Pancreas (tissue), 10 donors: ENCODE data around the gene PKLR. TPM values are rescaled to one million over a fixed set of nuclear protein-coding genes. Genes with fewer than 3 reads are reported as not detected.

ENCODE experiments used
- ATAC-seq, 4 donors: fragments of 200-7000 bp; cut with Tn5 transposase; one replicate each; pipeline versions ENCODE4 v1.8.0 to v1.9.1; 2020; ENCODE audit warnings: mild to moderate bottlenecking in 4 of 4, moderate library complexity in 4 of 4
- DNase-seq, 6 donors: peaks; one replicate each; pipeline ENCODE4 v3.0.0-alpha.2; 2020
- FAIRE-seq: peaks from 2 replicates; lab custom pipeline; 2012; peaks lifted over from hg19 to GRCh38; lab: Jason Lieb, UNC
- H3K27ac ChIP-seq, 4 donors: fragments of 200-600 bp; sonication (generic); 1 replicate in 3 of 4; 2 replicates in 1 of 4; pipeline versions ENCODE4 v1.5.0 to v1.8.0; 2020
- H3K27me3 ChIP-seq, 4 donors: fragments of 200-600 bp; one replicate each; pipeline ENCODE4 v1.8.0; 2021
- H3K36me3 ChIP-seq, 3 donors: fragments of 200-600 bp; sonication (generic) in 1 of 3; one replicate each; pipeline versions ENCODE4 v1.5.0 to v1.8.0; 2020 to 2021
- H3K4me1 ChIP-seq, 3 donors: fragments of 200-600 bp; one replicate each; pipeline ENCODE4 v1.8.0; 2021
- H3K4me3 ChIP-seq, 4 donors: fragments of 200-600 bp; sonication (generic) in 2 of 4; one replicate each; pipeline versions ENCODE4 v1.5.0 to v1.8.0; 2020 to 2021
- H3K9me3 ChIP-seq, 4 donors: fragments of 200-600 bp; one replicate each; pipeline ENCODE4 v1.8.0; 2021
- WGBS, 2 donors: extraction: QIAGEN DNeasy Blood & Tissue Kit; methylation state at CpG; one replicate each; pipeline ENCODE4 v1.1.7; 2013; 5-methylcytosine and 5-hydroxymethylcytosine counted together
- intact Hi-C, 3 donors: fragments of 100-400 bp; cut with DNase I; formaldehyde crosslinking; loops; one replicate each; pipeline versions ENCODE4 v1.11.1 to v1.14.2; 2022
- polyA plus RNA-seq, 2 donors: library from polyadenylated mRNA; stranded (reverse); fragments of 200-250 nt; gene quantifications; one replicate each; pipeline ENCODE4 v1.2.3, GENCODE V29; 2013
- total RNA-seq, 6 donors: library from RNA; stranded (reverse); fragmentation: NEBNext Ultra II Directional in 4 of 6; extraction: Animal tissue kit (Norgen Biotek cat#: 25700) in 4 of 6; gene quantifications; one replicate each; pipeline versions ENCODE4 v1.2.1 to v1.2.4, GENCODE V29; 2021 to 2023
- TF ChIP-seq, protein P1 (sequence below), 4 donors: fragments of 200-600 bp; sonication (generic) in 3 of 4; IDR thresholded peaks; one replicate each; pipeline versions ENCODE4 v1.5.0 to v1.8.0; 2021; ENCODE audit warnings: antibody characterized with exemption in 4 of 4
- donor health status: healthy with polysubstance abuse.
- donor health status: DM: no; HTN: no; CAD: no; lungs with moderate emphysema.
- donor health status: DM: no; HTN: no; CAD: no.
- donor health status: control.
- donor health status: control.
- donor health status: Bipolar disorder and iron deficiency.
- donor health status: DM: yes; HTN: yes; CAD: no.
- donor health status: DM: no; HTN: no; CAD: no.
- donor health status: DM: no; HTN: no; CAD: no.
- donor health status: DM: yes; HTN: yes; CAD: no.

The PKLR gene
- total and polyA plus RNA-seq, 8 donors: 0.19 to 0.22 TPM; not detected in 6

DNA sequence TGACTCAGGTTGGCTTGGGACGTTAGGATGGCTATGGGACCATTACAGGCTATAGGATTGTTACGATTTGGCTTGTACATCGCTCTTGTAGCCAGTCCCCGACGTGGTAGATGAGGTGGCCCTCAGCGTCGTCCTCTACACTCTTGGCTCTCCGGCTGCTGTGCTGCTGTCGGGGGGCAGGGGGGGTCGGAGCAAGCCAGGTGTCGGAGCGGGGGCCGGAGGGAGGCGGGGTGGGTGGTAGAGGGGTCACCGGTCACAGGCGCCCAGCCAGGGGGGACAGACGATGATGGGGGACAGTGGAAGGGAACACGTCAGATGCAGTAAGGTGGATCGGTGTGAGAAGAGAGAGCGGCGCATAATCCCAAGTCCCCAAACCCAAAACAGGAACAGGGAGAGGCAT is 32.6 kb downstream of the PKLR start:
- no peak for DNase-seq
- no peak overlapping the region for H3K27ac ChIP-seq
- intact Hi-C loops: no loop called here
- H3K27me3 ChIP-seq: no peaks in the 10 kb centered on the region
- H3K36me3 ChIP-seq: peaks cover 7 to 66% (median 46%) of the 10 kb centered on the region in 3 donors
- WGBS, 2 donors: 92 to 95% methylated on average over 21 of the region's 21 CpGs
- no peak overlapping the region for H3K4me3 ChIP-seq
- H3K9me3 ChIP-seq: no peaks in the 10 kb centered on the region
- FAIRE-seq: no peak
- TF ChIP-seq, protein P1, sequence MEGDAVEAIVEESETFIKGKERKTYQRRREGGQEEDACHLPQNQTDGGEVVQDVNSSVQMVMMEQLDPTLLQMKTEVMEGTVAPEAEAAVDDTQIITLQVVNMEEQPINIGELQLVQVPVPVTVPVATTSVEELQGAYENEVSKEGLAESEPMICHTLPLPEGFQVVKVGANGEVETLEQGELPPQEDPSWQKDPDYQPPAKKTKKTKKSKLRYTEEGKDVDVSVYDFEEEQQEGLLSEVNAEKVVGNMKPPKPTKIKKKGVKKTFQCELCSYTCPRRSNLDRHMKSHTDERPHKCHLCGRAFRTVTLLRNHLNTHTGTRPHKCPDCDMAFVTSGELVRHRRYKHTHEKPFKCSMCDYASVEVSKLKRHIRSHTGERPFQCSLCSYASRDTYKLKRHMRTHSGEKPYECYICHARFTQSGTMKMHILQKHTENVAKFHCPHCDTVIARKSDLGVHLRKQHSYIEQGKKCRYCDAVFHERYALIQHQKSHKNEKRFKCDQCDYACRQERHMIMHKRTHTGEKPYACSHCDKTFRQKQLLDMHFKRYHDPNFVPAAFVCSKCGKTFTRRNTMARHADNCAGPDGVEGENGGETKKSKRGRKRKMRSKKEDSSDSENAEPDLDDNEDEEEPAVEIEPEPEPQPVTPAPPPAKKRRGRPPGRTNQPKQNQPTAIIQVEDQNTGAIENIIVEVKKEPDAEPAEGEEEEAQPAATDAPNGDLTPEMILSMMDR (IDR thresholded peaks at IDR 0.05): no peak
- peaks cover 0 to 12% (median 3%) of the 10 kb centered on the region in 3 donors for H3K4me1 ChIP-seq
- no peak for ATAC-seq

DNA sequence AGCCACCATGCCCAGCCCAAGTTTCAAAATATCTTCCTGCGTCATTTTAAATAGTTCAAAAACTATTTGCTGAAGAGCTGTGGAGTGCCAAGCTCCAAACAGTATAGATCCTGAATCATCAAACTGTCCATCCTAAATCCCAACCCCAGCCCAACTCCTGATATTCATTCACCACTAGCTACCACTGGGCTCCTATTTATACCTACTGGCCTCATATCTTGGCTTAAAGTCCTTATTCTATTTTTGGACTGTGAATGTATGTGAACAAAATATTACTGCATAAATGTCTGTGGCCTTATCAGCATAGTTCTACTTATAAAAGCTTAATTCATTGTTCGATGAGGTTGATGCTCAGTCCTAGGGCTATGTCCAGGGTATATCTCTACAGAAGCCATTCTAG is 33.9 kb downstream of the PKLR start:
- FAIRE-seq: no peak
- no peaks in the 10 kb centered on the region for H3K27me3 ChIP-seq

DNA sequence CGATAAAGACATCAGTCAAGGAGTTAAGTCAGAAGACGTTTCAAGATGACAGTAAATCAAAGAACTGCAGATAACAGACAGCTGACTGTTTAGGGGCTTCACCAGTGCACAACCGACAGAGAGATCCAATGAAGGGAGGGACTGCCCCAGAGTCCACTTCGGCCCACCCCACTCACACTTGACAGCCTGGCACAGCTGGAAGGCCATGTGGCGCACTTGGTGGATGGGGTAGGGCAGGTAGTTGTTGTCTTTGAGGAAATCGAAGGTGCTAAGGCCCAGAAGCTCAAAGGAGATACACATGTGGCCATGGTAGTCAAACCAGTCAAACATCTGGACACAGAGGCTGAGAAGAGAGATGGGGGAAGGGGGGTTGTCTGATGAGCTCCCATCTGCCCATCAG is 34.7 kb downstream of the PKLR start:
- FAIRE-seq: no peak
- no peaks in the 10 kb centered on the region for H3K9me3 ChIP-seq
- intact Hi-C loops: no loop called here
- H3K27ac ChIP-seq: no peak overlapping the region
- no peak for ATAC-seq
- TF ChIP-seq, protein P1 (IDR thresholded peaks at IDR 0.05): no peak
- 70 to 79% methylated on average over 6 of the region's 6 CpGs for WGBS, 2 donors
- H3K4me3 ChIP-seq: no peak overlapping the region
- peaks cover 0 to 2% (median under 1%) of the 10 kb centered on the region in 3 donors for H3K4me1 ChIP-seq
- no peaks in the 10 kb centered on the region for H3K27me3 ChIP-seq
- H3K36me3 ChIP-seq: peaks cover 7 to 66% (median 49%) of the 10 kb centered on the region in 3 donors
- DNase-seq: no peak

More for the DNA sequence above, 33.9 kb downstream of the PKLR start:
- 95 to 99% methylated on average over 2 of the region's 2 CpGs for WGBS, 2 donors
- intact Hi-C loops: no loop called here
- ATAC-seq (no peak), DNase-seq (no peak)
- H3K36me3 ChIP-seq: peaks cover 7 to 66% (median 49%) of the 10 kb centered on the region in 3 donors
- no peak overlapping the region for H3K27ac ChIP-seq
- H3K4me3 ChIP-seq: no peak overlapping the region
- TF ChIP-seq, protein P1 (IDR thresholded peaks at IDR 0.05): no peak
- H3K4me1 ChIP-seq: peaks cover 0 to 10% (median 1%) of the 10 kb centered on the region in 3 donors
- H3K9me3 ChIP-seq: no peaks in the 10 kb centered on the region

DNA sequence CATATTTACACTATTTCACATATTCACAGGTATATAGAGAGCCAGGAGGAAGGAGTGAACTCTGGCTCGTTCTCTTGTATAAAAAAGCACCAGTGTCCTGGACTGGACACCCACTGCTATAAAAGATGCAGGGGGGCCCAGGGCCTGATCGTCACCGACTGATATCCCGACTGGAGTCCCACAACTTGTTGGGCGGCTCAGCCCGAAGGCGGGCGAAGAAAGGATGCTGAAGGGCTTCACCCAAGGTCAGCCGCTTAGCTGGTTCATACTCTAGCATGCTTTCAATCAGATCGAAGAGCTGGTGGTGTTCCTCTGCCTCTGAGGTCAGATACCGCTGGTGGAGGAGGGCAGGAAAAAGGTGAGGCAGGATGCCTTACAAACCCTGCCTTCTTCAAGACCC is 38.2 kb downstream of the PKLR start:
- H3K4me1 ChIP-seq: peaks cover 0 to 10% (median 7%) of the 10 kb centered on the region in 3 donors
- H3K27ac ChIP-seq: peak overlapping the region in 1 of 4 donors; percentile 52
- intact Hi-C loops: no loop called here
- no peak overlapping the region for H3K4me3 ChIP-seq
- H3K36me3 ChIP-seq: peaks cover 0 to 38% (median 35%) of the 10 kb centered on the region in 3 donors
- WGBS, 2 donors: 77 to 85% methylated on average over 11 of the region's 11 CpGs
- TF ChIP-seq, protein P1 (IDR thresholded peaks at IDR 0.05): no peak
- no peak for FAIRE-seq
- no peaks in the 10 kb centered on the region for H3K9me3 ChIP-seq
- ATAC-seq: no peak
- no peaks in the 10 kb centered on the region for H3K27me3 ChIP-seq
- DNase-seq: no peak
